ENCODE results near the gene PLA2G4A.
"Not testable (repeated sequence)": the region's sequence is repeated elsewhere in the genome, so short reads cannot be mapped to it uniquely, and the experiment has no call there.

The PLA2G4A gene

DNA sequence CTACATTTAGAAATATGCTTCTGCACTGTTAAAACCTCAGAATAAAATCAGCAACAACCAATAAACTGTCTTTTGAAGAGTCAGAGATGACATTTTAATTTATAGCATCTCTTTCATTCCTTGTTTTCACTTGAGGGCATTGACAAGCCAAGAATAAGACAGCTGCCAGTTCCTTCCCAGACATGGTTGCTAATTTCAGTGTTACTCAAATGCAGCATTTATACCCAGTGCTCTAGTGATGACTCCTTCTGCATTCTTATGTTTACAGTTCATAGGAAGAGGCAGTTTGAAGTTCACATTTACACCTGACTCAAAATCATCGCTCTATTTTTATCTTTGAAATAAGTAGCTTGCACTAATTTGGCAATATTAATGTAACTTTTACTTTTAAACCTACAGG is 44.9 kb downstream of the PLA2G4A start:
- no peak for DNase-seq (ENCODE audit: low read depth, low spot score)

GRCh38 chr1:186875896-186876835 is 47.4 kb downstream of the PLA2G4A start:
- DNase-seq (ENCODE audit: low read depth, low spot score): no peak

DNA sequence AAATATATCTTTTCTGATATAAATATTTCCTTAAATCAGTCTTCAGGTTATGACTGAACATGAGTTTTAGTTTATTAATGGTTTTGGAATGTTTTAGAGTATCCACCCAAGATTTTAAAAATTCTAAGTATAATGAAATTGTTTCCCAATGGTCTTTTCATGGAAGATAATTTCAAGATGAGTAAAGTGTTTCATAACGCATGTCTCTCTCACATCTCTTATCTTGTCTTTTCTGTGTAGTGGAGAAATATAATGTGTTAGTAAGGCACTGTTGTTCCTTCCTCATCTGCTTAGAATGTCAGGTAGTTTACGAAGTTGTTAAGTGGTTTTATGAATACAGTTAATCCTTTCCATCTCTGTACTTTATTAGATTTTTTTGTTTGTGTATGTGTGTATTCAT is 49.6 kb downstream of the PLA2G4A start:
- DNase-seq (ENCODE audit: low read depth, low spot score): no peak

DNA sequence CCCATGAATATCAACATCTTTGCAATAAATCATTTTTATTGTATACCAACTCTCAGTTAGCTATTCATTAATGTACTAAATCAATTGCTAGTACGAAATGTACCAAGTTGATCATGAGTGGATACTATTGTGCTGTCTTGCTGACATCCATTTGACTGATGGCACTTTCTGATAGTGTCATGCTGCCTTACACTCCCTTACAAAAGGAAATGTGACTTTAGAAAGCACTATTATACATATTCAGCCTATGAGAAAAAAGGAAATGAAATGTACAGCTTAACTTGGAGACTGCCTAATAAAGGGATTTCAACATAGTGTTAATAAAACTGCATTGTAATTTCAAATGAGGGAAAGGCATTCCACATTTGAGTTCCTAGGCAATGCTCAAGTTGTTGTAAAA is 52.2 kb downstream of the PLA2G4A start:
- DNase-seq (ENCODE audit: low read depth, low spot score): no peak

GRCh38 chr1:186882372-186883134 is 53.8 kb downstream of the PLA2G4A start:
- DNase-seq (ENCODE audit: low read depth, low spot score): no peak

DNA sequence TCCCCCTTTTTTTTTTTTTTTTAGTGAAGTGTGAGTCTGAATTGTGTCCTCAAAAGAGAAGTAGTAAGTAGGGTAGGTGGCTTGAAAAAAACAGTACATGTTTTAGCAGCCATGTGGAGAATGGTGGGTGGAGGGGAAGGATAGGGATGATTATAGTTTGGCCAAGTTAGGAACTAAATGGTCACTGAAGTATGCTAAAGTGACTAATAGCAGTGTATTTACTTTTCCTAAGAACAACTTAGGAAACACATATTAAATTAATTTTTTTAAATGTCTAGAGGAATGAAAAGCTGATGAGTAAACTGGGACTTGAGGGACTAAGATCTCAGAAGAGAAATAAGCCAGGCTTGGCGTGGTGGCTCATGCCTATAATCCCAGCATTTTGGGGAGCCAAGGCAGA is 55.5 kb downstream of the PLA2G4A start:
- no peak for DNase-seq (ENCODE audit: low read depth, low spot score)

DNA sequence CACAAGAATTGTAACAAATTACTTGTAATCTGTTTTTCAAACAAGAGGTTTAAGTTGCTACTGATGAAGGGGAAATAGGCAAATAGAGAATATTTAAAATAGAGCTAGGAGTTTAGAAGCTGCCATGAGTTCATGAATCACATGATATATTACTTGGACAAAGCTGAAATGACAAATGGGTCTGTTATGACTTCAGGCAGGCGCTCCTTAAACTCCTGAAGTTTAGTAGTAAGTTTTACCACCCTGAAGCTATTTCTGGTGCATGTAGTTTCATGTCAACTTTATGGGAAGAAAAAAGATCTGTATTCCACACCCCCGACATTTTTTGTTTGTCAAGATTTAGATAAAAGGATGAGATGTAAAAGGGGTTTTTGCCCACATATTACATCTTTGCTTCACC is 58.5 kb downstream of the PLA2G4A start:
- DNase-seq (ENCODE audit: low read depth, low spot score): no peak

DNA sequence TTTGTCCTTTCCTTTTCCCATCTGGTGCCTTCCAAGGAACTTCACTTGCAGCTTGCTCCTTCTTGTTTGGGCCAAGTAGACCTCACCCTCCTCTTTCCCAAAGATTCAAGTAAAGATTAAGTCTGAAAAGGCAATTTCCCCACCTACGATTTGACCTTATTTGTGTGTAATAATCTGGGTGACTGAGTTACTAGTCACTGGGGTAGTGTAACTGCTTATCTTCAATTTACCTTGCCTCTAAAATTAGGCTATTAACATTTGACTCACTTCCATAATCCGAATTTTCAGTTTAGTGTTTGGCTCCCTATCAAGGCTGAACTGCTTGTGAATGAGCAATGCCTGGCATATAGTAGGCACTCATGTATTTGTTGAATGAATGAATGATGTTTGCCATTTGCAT is 59.6 kb downstream of the PLA2G4A start:
- DNase-seq (ENCODE audit: low read depth, low spot score): no peak

- no peak for DNase-seq (ENCODE audit: low read depth, low spot score)
These were observed 64.2 kb downstream of the PLA2G4A start for GRCh38 chr1:186892936-186893335.

DNA sequence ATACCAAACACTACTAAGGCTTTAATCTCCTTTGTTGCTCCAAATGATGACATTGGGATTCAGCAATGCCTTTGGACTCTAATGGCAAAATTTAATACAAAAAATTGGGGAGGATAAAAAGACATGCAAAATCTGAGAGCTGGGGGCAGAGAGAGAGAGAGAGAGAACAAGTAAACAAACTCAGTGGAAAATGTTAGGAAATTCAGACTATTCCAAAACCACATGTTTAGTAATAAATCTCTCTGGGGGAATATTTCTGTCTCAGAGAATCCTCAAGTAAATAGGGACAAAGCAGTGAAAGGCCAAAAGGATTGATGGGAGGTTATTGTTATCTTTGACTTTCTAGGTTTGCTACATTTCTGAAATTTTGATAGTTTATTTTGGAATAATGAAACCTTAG is 65.7 kb downstream of the PLA2G4A start:
- DNase-seq (ENCODE audit: low read depth, low spot score): no peak

GRCh38 chr1:186896211-186896610 is 67.5 kb downstream of the PLA2G4A start:
- no peak for DNase-seq (ENCODE audit: low read depth, low spot score)

DNA sequence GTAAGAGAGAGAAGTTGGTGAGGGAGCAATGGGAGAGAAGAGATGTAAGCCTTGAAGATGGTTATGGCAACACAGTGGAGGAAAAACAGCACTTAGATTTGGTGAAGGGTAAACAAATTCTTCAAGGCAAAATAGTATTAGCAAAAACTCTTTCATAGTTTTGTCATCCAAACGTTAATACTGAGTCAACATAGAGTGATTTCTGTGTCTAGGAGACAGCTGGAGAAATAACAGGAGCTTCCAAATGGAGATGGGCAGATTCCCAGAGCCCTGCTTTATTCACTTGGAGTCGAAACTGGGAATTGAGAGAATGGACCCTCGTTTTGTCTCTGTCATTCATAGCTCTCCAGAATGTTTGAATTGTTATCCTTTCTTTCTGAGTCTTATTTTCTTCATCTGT is 68.3 kb downstream of the PLA2G4A start:
- no peak for DNase-seq (ENCODE audit: low read depth, low spot score)

- no peak for DNase-seq (ENCODE audit: low read depth, low spot score)
These were observed 70.8 kb downstream of the PLA2G4A start for GRCh38 chr1:186899577-186899976.

GRCh38 chr1:186899977-186900376 is 71.2 kb downstream of the PLA2G4A start:
- no peak for DNase-seq (ENCODE audit: low read depth, low spot score)

- DNase-seq (ENCODE audit: low read depth, low spot score): no peak
These were observed 71.9 kb downstream of the PLA2G4A start for GRCh38 chr1:186900539-186901237.

- DNase-seq (ENCODE audit: low read depth, low spot score): no peak
These were observed 72.9 kb downstream of the PLA2G4A start for GRCh38 chr1:186901631-186902030.

DNA sequence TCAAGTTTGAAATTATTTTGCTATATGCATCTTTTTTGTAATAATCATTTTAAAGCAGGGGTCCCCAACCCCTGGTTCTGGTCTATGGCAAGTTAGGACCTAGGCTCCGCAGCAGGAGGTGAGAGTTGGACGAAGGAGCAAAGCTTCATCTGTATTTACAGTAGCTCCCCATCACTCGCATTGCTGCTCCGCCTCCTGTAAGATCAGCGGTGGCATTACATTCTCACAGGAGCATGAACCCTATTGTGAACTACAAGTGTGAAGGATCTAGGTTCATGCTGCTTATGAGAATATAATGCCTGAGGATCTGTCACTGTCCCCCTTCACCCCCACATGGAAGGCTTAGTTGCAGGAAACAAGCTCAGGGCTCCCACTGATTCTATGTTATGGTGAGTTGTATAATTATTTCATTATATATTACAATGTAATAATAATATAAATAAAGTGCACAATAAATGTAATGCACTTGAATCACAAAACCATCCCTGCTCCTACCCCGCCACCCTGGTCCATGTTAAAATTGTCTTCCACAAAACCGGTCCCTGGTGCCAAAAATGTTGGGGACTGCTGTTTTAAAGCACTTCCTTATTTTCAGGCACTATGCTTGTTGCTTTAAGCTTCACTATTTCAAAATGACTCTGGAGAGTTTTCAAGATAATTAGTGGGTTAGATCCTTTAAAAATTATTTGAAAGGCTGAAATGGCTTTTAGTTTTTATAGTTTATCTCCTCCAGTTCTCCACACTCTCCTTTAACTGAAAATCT is 74.8 kb downstream of the PLA2G4A start:
- no peak for DNase-seq (ENCODE audit: low read depth, low spot score)

- no peak for DNase-seq (ENCODE audit: low read depth, low spot score)
These were observed 75.6 kb downstream of the PLA2G4A start for GRCh38 chr1:186904361-186904760.

DNA sequence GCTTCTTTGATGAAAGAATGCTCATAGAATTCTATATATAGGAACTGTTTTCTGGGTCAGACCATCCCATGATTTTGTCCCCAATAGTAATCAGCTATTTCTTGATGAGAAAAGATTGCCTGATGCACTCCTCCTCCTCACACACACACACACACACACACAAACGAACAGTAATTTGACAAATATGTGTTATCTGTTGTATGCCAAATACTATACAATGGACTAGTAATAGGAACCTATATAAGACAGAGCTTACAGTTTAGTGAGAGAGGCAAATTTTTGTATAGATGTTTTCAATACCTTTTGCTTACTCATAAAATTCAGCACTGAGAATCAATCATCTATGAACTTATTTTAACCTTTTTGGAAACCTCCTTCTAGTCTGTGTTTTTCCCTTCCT is 76.8 kb downstream of the PLA2G4A start:
- no peak for DNase-seq (ENCODE audit: low read depth, low spot score)

DNA sequence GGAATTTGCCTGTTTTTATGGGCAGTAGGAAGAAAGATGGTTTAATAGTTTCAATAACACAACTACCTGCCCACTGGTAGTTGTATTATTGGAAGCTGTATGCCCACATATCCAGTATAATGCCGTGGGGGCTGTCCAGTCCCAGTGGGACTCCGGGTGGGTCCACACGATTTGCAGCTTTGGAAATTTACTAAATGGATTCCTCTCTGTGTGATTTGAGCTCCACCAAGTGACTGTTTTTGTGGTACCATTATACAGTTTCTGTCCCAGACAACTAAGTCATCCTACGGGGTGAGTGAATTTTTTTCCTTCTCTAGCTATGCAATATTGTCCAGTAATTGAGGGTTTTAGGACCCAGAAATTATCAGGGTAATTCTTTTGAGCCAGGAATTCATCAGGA is 86.8 kb downstream of the PLA2G4A start:
- DNase-seq (ENCODE audit: low read depth, low spot score): no peak

DNA sequence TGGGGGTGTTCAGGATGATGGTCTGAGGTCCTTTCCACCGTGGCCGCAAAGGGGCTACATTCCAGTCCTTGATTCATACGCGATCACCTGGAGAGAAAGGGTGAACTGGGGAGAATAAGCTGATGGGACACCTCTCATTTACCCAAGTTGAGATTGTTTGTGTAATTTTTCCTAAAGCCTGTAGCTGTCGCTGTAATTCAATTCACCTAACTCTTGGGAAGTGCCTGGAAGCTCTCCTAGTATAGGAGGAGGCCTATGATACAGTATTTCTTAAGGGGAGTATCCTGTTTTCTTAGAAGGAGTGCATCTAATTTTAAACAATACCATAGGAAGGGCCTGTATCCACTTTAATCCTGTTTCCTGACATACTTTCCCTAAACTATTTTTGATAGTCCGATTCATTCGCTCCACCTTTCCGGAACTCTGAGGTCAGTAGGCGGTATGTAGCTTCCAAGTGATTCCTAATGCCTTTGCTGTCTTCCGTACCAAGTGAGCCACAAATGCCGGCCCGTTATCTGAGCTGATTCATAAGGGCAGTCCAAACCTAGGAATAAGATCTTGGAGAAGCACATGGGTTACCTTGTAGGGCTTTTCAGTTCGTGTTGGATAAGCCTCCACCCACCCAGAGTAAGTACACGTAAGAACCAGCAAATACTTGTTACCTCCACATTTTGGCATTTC is 88.5 kb downstream of the PLA2G4A start:
- not testable (repeated sequence) for DNase-seq (ENCODE audit: low read depth, low spot score)
